HG03066 (cell line): ENCODE data around the gene OR10D3.
A peak's percentile ranks its signal among the peaks of the same experiment; 100 is the strongest.
"Not testable (repeated sequence)": the region's sequence is repeated elsewhere in the genome, so short reads cannot be mapped to it uniquely, and the experiment has no call there.

Experiments
- ATAC-seq: cut with Tn5 transposase; IDR thresholded peaks from one replicate; pipeline ENCODE4 v1.9.1; 2021; ENCODE audit warnings: low read depth; ENCODE audit not compliant: unreplicated experiment

The OR10D3 gene

GRCh38 chr11:124183068-124183467, at the start of gene OR10D3:
Gene OR10D3, plus strand, starts transcription at chr11:124183345. Its CDS starts 1,925 bp downstream, at chr11:124185270.
- ATAC-seq, result no peak

DNA sequence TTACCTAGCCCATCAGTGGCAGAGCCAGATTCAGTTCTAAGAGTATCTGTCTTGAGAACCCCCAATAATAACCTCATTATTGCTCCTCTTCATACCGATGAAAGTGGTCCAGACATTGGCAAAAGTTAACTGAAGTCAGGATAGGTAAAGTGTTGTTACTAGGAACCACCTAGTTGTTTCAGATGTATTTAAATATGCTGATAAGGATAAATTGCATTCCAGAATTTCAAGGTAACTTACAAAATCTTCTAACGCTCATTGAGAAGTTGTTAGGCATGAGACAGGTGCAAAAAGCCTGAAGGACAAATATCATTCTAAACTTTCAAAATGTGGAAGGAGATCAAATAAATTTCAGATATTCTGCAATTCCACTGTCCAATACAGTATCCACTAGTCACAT, 40.1 kb upstream of the OR10D3 start:
- no peak for ATAC-seq

GRCh38 chr11:124147951-124148350, 35.2 kb upstream of the OR10D3 start:
- no peak for ATAC-seq

- ATAC-seq, result no peak
Measured at GRCh38 chr11:124150684-124151083, 32.5 kb upstream of the OR10D3 start.

DNA sequence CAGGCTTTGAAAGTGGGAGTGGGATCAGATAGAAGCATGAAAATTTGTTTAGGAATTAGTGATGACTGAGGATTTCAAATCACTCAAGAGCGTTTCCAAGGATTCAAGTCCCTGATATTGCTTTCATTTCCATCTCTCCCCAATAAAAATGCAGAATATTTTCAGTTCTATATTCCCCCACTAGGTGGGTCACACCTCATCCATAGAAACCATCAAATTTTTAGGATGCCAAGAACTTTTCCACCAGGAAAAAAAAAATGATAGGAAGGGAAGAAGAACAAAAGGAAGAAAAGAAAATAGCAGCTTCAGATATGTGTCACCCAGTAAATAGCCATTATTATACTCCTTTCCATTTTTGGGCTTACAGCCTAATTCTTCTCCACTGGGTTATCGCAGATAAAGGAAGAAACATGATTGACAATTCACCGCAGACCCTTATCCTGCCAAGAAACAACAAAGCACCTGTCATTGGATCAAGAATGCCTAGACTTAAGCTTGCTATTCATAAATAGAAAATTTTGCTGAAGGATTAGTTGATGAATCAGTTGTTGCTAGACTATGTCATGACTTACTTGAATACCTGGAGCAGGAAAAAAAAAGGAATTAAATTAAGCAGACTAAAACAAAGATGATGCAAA, 30.3 kb upstream of the OR10D3 start:
- ATAC-seq, result no peak

- ATAC-seq, result no peak
Measured at GRCh38 chr11:124153821-124154220, 29.3 kb upstream of the OR10D3 start.

- ATAC-seq, result no peak
Measured at GRCh38 chr11:124159481-124159880, 23.7 kb upstream of the OR10D3 start.

DNA sequence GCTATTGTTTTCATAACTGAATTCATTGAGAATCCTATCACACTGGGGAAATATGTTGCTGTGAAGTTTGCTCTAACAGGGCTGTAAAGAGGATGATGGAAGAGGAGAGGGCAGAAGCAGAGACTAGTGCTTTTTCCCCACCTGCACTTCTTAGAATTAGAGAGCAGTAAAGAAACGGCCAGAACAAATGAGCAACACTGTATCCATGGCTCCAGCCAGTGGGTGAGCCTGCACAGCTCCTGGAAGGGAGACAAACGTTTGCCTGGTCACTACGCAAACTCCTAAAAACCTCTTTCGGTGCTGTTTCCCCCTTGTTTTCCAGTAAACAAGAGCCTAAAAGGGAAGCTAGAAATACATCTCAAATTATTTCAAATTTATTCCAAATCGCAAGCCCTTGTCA, 22.2 kb upstream of the OR10D3 start:
- ATAC-seq, result no peak

DNA sequence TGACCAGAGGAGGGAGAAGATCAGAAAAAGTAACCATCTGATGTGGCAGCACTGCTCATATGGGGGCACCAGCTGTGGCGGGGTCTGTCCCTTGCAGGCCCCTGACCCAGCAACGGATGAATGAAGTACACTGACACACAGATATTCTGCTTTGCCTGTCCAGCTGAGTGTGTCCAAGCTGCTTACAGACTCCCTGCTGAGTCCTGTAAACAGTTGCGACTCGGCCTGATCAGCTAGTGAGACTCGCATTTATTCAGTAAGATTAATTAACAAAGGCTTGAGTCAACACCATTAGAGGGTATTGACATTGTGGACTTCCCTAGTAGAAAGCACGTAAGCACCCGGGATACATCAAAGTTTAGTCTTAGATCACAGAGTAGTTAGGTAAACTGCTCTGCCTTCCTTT, 15.3 kb upstream of the OR10D3 start:
- ATAC-seq, result no peak

DNA sequence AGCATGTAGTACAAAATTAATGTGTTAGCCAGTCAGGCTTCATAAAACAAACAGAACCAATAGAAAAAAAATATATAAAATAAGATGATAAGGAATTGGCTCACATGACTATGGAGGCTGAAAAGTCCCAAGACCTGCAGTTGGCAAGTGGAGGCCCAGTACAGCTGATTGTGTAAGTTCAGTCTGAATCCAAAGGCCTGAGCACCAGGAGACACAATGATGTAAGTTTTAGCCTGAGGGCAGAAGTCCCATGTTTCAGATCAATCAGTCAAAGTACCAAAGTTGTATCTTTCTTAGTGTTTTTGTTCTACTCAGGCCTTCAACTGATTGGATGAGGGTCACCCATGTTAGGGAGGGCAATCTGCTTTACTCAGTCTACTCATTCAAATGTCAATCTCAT, 14.3 kb upstream of the OR10D3 start:
- ATAC-seq, result no peak

- ATAC-seq, result not testable (repeated sequence)
Measured at GRCh38 chr11:124170315-124170714, 12.8 kb upstream of the OR10D3 start.

DNA sequence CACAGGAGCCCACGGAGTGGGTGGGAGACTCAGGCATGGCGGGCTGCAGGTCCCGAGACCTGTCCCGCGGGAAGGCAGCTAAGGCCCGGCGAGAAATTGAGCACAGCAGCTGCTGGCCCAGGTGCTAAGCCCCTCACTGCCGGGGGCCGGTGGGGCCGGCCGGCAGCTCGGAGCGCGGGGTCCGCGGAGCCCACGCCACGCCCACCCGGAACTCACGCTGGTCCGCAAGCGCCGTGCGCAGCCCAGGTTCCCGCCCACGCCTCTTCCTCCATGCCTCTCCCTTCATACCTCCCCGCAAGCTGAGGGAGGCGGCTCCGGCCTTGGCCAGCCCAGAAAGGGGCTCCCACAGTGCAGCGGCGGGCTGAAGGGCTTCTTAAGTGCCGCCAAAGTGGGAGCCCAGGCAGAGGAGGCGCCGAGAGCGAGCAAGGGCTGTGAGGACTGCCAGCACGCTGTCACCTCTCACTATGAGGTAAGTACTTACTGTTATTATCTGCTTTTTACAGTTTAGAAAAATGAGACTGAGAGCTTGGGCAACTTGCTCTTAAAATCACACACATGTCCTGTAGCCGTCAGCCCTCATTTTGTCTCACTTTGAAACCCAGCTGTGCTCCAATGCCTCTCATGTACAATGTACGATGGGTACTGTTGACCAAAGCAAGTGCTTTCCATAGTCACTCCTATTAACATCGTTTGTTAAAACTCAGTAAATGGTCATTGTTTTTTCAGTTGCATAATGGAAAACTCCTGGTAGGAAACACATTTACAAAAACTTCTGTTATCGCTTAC, 12.2 kb upstream of the OR10D3 start:
- ATAC-seq, result no peak

GRCh38 chr11:124172101-124172500, 11.0 kb upstream of the OR10D3 start:
- no peak for ATAC-seq

GRCh38 chr11:124172599-124172998, 10.5 kb upstream of the OR10D3 start:
- ATAC-seq, result no peak

GRCh38 chr11:124174001-124174583, 9.1 kb upstream of the OR10D3 start:
- no peak for ATAC-seq

- ATAC-seq, result no peak
Measured at GRCh38 chr11:124176925-124177715, 6.0 kb upstream of the OR10D3 start.

DNA sequence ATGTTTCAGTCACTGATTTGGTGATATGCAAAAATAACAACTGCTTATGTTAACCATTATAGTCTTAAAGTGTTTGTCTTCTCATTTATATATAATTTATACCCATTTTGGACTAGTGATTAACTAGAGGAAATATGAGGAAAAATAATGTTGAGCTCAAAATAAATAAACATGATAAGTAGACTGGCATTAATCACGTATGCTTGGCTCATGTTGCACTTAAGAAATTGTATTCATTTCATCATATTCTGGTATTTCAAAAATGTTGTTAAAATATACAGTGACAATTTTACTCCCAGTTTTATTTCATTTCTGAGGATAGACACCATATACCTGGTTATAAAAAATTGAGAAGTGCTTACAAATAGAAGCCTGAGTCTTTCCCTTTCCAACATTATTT, 3.8 kb upstream of the OR10D3 start:
- no peak for ATAC-seq

- no peak for ATAC-seq
Measured at GRCh38 chr11:124190298-124191139, 7.4 kb downstream of the OR10D3 start.

GRCh38 chr11:124193221-124194010, 10.3 kb downstream of the OR10D3 start:
- ATAC-seq, result peak; percentile 59
